ENCODE results near the gene LRRIQ1. TPM values are rescaled to one million over a fixed set of nuclear protein-coding genes. Genes with fewer than 3 reads are reported as not detected.

Gene LRRIQ1
- total and polyA plus RNA-seq, 2 of the 8 experiments (the other 6 are each of a cell fraction or from before 2014, with no cell fraction given), result 0.24 to 0.76 TPM

DNA sequence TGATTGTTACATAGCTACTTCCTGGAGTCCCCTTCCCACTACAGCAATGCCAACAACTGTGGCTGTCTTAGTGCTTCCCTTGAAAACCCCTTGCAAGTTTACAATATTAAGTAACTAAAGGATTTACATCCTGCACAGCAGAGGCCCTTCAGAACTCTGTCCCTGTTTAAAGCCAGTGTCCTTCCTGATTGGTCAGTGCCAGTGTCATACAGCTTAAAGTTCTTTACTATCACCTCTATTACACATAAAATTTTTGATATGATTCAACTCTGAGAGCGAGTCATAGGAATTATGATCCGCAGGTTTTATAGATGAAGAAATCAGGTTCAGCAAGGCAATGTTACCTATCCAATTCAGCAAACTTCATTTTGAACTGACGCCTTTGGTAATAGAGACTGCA lies 152.5 kb downstream of the LRRIQ1 start:
- H3K79me2 ChIP-seq (ENCODE audit: control insufficient read depth in 1 of 2, insufficient read depth in 2 of 2, low read length in 2 of 2), result no peaks in the 10 kb centered on the region
- CTCF ChIA-PET (ENCODE audit: partially characterized antibody), result interaction anchor here (0.9 kb wide), 1 partner anchor 32 kb away, joined by 3 read pairs; no protein-coding TSS in a partner anchor
- 96% methylated on average over 3 of the region's 3 CpGs; no CpG with 5 or more reads in 1 of the 2 experiments for WGBS, 2 experiments (ENCODE audit: extremely low coverage in 1 of 2, insufficient coverage in 1 of 2, insufficient read length in 1 of 2, insufficient replicate concordance in 2 of 2, low coverage in 1 of 2, low lambda C conversion rate in 2 of 2, missing lambda C conversion rate in 1 of 2)

More for the DNA sequence above, 152.5 kb downstream of the LRRIQ1 start:
- FAIRE-seq, result no peak
- Histone ChIP-seq H3K27me3 (replicated peaks in 1 of 4; ENCODE audit: control insufficient read depth in 3 of 4, extremely low read depth in 1 of 4, insufficient read depth in 3 of 4, low read length in 3 of 4) (no peaks in the 10 kb centered on the region), H2AK5ac (ENCODE audit: low read depth, low read length) (no peak overlapping the region), H3K4me1 (replicated peaks in 1 of 4; ENCODE audit: control insufficient read depth in 3 of 4, insufficient read depth in 4 of 4, low read length in 3 of 4) (no peaks in the 10 kb centered on the region), H4K91ac (replicated peaks; ENCODE audit: insufficient read length, low read length) (no peak overlapping the region), H4K20me1 (replicated peaks in 1 of 2; ENCODE audit: control insufficient read depth in 1 of 2, insufficient read depth in 2 of 2, low read length in 2 of 2) (no peaks in the 10 kb centered on the region), H3K4me2 (ENCODE audit: insufficient read depth in 1 of 2, low read depth in 2 of 2, low read length in 2 of 2) (no peak overlapping the region), H3K4ac (replicated peaks; ENCODE audit: insufficient read length, low read depth, low read length) (no peak overlapping the region), H4K8ac (ENCODE audit: extremely low read depth, insufficient read depth, low read length) (no peak overlapping the region), H2BK20ac (ENCODE audit: low read length) (no peak overlapping the region), H3K18ac (ENCODE audit: extremely low read depth, low read length) (no peak overlapping the region), H3K27ac (ENCODE audit: low read depth, low read length) (no peak overlapping the region), H2BK15ac (ENCODE audit: low read length) (no peak overlapping the region), H4K5ac (ENCODE audit: insufficient read length, low read depth, low read length) (no peak overlapping the region), H3K9ac (replicated peaks in 1 of 4; ENCODE audit: extremely low read depth in 1 of 4, low read depth in 3 of 4, low read length in 3 of 4) (no peak overlapping the region), H3K23me2 (ENCODE audit: low read depth, low read length) (no peaks in the 10 kb centered on the region), H2AFZ (ENCODE audit: low read length) (no peak overlapping the region), H3K9me3 (ENCODE audit: insufficient read depth in 2 of 2, low read depth in 1 of 2, low read length in 1 of 2) (no peaks in the 10 kb centered on the region), H2BK120ac (replicated peaks; ENCODE audit: low read depth, low read length) (no peak overlapping the region), H3K36me3 (ENCODE audit: control insufficient read depth in 2 of 4, insufficient read depth in 4 of 4, low read length in 3 of 4) (no peaks in the 10 kb centered on the region), H2BK12ac (ENCODE audit: low read depth, low read length) (no peak overlapping the region), H3K23ac (ENCODE audit: insufficient read length) (no peak overlapping the region), H3K79me1 (ENCODE audit: low read depth, low read length) (no peaks in the 10 kb centered on the region), H3K4me3 (ENCODE audit: extremely low read depth in 1 of 4, insufficient read depth in 2 of 4, low read depth in 3 of 4, low read length in 4 of 4) (no peak overlapping the region), H2BK5ac (ENCODE audit: low read depth, low read length) (no peak overlapping the region), H3K56ac (replicated peaks; ENCODE audit: insufficient read length, low read depth, low read length) (no peak overlapping the region), H3K14ac (ENCODE audit: insufficient read length) (no peak overlapping the region)
- POLR2A ChIA-PET (ENCODE audit: partially characterized antibody), result no interaction called here
- DNase-seq (ENCODE audit: low read depth in 1 of 2, low spot score in 2 of 2), result no peak
- TF ChIP-seq JUN (IDR thresholded peaks at IDR 0.05; ENCODE audit: low read depth, low read length) (no peak), NANOG (IDR thresholded peaks at IDR 0.05; ENCODE audit: insufficient read depth, low read depth, low read length, poor library complexity, severe bottlenecking) (no peak)

All from H1 (cell line).